ENCODE data around the gene SPRR4. TPM values are rescaled to one million over a fixed set of nuclear protein-coding genes. Genes with fewer than 3 reads are reported as not detected.

The SPRR4 gene
- total and polyA plus RNA-seq, 8 donors = not detected

DNA sequence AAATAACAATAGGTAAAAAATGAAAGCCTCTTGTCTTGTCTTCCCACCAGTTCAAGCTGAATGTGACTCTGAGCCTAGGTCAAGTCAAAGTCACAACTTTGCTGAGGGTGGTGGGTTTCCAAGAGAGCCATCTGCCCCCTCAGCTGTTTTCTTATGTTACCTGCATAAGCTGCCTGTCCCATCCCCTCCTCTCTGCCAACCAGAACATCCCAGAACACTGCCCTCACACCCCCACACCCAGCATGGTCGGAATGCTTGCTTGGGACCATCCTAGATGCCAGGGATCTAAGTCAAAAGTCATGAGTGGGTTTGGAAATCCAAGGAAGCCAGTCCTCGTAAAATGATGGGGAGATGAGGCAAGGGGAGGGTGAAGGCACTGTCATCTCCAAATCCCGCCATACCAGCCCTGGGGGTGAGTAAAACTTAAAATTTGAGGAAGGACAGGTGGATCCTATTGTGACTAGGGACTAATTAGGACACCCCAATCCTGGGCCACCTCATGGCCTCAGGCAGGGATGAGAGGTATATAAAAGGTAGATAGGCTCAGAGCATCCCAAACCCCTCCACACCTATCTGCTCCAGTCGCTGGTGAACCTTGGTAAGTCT is 23.7 kb upstream of the SPRR4 start, which contains the start of gene SPRR5:
TSS of gene SPRR5 (plus strand) at position 556 of the 606 bp plus-strand sequence. CDS start 1,349 bp downstream, outside the sequence.
- no peak within 1 kb of the TSS for H3K27ac ChIP-seq
- H3K4me1 ChIP-seq = no peaks in the 10 kb centered on the region
- no peaks in the 10 kb centered on the region for H3K27me3 ChIP-seq
- ATAC-seq (no peak), DNase-seq (no peak)
- H3K9me3 ChIP-seq = no peaks in the 10 kb centered on the region
- TF ChIP-seq, protein P1, sequence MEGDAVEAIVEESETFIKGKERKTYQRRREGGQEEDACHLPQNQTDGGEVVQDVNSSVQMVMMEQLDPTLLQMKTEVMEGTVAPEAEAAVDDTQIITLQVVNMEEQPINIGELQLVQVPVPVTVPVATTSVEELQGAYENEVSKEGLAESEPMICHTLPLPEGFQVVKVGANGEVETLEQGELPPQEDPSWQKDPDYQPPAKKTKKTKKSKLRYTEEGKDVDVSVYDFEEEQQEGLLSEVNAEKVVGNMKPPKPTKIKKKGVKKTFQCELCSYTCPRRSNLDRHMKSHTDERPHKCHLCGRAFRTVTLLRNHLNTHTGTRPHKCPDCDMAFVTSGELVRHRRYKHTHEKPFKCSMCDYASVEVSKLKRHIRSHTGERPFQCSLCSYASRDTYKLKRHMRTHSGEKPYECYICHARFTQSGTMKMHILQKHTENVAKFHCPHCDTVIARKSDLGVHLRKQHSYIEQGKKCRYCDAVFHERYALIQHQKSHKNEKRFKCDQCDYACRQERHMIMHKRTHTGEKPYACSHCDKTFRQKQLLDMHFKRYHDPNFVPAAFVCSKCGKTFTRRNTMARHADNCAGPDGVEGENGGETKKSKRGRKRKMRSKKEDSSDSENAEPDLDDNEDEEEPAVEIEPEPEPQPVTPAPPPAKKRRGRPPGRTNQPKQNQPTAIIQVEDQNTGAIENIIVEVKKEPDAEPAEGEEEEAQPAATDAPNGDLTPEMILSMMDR (IDR thresholded peaks at IDR 0.05) = no peak
- H3K36me3 ChIP-seq = no peaks in the 10 kb centered on the region
- intact Hi-C loops (cut with DNase I) = no loop called here
- no peak within 1 kb of the TSS for H3K4me3 ChIP-seq

DNA sequence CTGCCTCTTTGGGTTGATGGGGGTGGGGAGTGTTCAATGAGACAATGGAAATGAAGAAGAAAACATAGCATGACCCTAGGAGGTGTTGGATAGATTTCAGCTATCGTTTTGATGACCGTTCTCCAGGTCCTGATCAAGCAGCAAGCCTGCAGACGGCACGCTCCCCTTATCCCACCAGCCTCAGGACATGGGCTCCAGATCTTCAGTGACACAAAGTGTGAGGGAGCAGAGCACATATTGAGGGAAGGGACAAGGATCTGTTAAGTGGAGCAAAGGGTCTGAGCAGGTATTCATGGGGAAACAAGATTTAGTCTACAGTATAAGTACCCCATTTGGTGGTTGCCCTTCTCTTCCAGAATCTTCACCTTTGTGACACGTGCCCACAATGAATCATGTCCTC is 18.7 kb upstream of the SPRR4 start:
- H3K4me1 ChIP-seq = no peaks in the 10 kb centered on the region
- no peak for DNase-seq
- ATAC-seq = no peak
- TF ChIP-seq, protein P1 (IDR thresholded peaks at IDR 0.05) = no peak
- no peaks in the 10 kb centered on the region for H3K36me3 ChIP-seq
- intact Hi-C loops (cut with DNase I) = no loop called here
- no peak overlapping the region for H3K27ac ChIP-seq
- no peaks in the 10 kb centered on the region for H3K27me3 ChIP-seq
- H3K9me3 ChIP-seq = no peaks in the 10 kb centered on the region
- H3K4me3 ChIP-seq = no peak overlapping the region

DNA sequence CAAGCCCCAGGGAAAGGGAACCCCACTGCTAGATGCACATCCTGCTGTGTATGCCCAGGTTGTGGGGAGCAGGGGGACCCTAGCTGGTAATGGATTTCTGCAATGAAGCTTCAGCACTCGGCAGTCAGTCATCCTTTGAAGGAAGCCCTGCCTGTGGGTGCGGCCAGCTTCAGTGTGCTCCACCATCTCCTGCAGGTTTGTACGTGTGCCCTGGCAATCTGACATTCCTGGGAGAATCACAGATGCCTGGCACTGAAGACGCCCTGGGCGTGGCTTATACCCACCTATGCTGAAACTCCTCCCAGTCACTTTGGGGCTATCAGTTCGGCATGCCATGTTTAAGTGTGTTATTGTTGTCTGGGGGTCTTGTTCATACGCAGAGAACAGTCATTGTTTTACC is 16.7 kb upstream of the SPRR4 start:
- Histone ChIP-seq H3K4me1 (no peaks in the 10 kb centered on the region), H3K4me3 (no peak overlapping the region), H3K27ac (no peak overlapping the region), H3K27me3 (no peaks in the 10 kb centered on the region), H3K9me3 (no peaks in the 10 kb centered on the region), H3K36me3 (no peaks in the 10 kb centered on the region)
- DNase-seq = no peak
- no peak for ATAC-seq
- TF ChIP-seq, protein P1 (IDR thresholded peaks at IDR 0.05) = no peak
- intact Hi-C loops (cut with DNase I) = no loop called here

DNA sequence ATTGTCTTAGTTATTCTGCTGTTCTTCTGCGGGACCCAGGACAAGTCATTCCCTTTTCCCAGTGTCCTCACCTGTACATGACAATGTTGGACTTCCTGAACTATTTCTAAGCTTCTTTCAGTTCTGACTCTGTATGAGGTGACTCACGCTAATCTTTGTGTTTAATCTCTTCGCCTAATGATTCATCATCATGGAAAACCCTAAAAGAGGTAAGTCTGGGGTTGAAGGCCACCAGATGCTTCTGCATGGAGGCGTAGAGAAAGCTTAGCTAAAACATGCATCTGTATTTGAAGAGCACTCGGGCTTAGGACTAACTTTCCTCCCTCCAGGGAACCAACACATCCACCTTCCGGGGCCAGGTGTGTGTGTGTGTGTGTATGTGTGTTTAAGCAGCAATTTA is 16.0 kb upstream of the SPRR4 start:
- TF ChIP-seq, protein P1 (IDR thresholded peaks at IDR 0.05) = no peak
- H3K27ac ChIP-seq = no peak overlapping the region

DNA sequence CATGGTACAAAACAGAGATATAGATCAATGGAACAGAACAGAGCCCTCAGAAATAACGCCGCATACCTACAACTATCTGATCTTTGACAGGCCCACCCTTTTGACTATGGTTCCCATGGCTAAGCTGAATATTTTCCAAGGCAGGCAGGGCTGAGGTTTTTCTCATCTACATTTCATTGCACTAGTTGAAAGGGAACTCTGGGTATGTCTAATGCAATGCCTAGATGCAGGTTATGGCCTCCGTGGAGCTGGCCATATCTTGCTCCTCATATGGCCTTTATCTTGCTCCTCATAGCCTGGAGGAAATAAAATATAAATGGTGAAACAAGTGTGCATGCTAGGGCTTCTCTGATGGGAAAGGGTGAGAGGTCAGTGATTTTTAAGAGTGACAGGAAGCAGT is 12.9 kb upstream of the SPRR4 start:
- no peak for DNase-seq
- H3K27ac ChIP-seq = no peak overlapping the region
- TF ChIP-seq, protein P1 (IDR thresholded peaks at IDR 0.05) = no peak
- no peaks in the 10 kb centered on the region for H3K4me1 ChIP-seq
- H3K4me3 ChIP-seq = no peak overlapping the region
- no peaks in the 10 kb centered on the region for H3K9me3 ChIP-seq
- no peaks in the 10 kb centered on the region for H3K36me3 ChIP-seq
- H3K27me3 ChIP-seq = peaks cover 0 to 5% of the 10 kb centered on the region in 2 donors
- intact Hi-C loops (cut with DNase I) = no loop called here
- ATAC-seq = no peak

More for the DNA sequence above, 16.0 kb upstream of the SPRR4 start:
- Histone ChIP-seq H3K4me3 (no peak overlapping the region), H3K9me3 (no peaks in the 10 kb centered on the region), H3K27me3 (no peaks in the 10 kb centered on the region), H3K4me1 (no peaks in the 10 kb centered on the region), H3K36me3 (no peaks in the 10 kb centered on the region)
- intact Hi-C loops (cut with DNase I) = no loop called here
- DNase-seq = no peak
- no peak for ATAC-seq
